ENCODE data around the gene CDK16.
A peak's percentile ranks its signal among the peaks of the same experiment; 100 is the strongest.

Gene CDK16
- 39.0 to 91.6 (median 42.0) reads per million in 3 experiments for total RNA-seq

DNA sequence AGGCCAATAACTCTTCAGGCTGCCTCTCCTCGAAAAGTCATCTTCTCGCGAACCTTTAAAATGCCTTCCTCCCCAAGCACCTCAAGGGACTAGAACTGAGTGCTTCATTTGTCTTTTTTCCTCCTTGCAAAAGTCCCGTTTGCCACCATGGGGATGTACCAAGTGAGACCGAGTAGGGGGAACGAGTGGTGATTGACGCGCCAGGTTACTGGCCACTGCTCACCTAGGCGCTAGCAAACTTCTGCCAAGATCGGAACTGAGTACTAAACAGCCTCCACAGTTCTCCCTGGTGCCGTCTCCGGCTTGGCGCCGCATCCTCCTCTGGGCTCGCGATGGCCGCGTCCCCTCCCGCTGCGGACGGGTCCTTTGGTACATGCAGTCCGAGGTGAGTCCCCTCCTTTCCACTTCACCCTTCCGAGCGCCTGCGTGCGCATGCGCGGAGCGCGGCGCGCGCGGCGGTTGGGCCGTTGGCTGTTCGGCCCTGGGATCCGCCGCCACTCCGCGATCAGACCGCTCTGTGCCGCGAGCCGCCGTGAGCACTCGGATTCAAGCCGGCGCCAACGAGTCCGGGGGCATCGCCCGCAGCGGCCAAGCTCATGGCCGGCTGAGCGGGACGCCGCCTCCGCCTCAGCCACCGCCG is at the start of gene CDK16:
TSS of gene CDK16 (plus strand) at position 402 of the 640 bp plus-strand sequence. CDS start 4,877 bp downstream, outside the sequence.
- peak; percentile 88 for DNase-seq

DNA sequence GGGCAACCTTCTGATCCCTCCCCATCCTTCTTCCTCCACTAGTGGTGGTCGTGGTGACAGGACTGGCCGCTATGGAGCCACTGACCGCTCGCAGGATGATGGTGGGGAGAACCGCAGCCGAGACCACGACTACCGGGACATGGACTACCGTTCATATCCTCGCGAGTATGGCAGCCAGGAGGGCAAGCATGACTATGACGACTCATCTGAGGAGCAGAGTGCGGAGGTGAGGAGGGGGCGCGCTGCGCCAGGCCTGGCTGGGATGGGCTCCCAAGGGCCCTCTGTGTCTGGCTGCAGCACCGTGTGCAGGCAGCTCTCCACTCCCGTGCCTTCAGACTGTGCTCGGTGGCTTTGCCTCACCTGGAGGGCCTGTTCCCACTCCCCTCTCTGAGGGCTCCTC is 49.2 kb upstream of the CDK16 start:
- DNase-seq: no peak

- DNase-seq: no peak
Measured at GRCh38 chrX:47169726-47170515, 48.6 kb upstream of the CDK16 start.

GRCh38 chrX:47170861-47171692 is 47.4 kb upstream of the CDK16 start:
- DNase-seq: no peak

- DNase-seq: no peak
Measured at GRCh38 chrX:47171996-47172395, 46.5 kb upstream of the CDK16 start.

- DNase-seq: no peak
Measured at GRCh38 chrX:47172549-47172948, 45.9 kb upstream of the CDK16 start.

- DNase-seq: no peak
Measured at GRCh38 chrX:47172971-47173792, 45.3 kb upstream of the CDK16 start.

GRCh38 chrX:47174376-47174775 is 44.1 kb upstream of the CDK16 start:
- DNase-seq: no peak

DNA sequence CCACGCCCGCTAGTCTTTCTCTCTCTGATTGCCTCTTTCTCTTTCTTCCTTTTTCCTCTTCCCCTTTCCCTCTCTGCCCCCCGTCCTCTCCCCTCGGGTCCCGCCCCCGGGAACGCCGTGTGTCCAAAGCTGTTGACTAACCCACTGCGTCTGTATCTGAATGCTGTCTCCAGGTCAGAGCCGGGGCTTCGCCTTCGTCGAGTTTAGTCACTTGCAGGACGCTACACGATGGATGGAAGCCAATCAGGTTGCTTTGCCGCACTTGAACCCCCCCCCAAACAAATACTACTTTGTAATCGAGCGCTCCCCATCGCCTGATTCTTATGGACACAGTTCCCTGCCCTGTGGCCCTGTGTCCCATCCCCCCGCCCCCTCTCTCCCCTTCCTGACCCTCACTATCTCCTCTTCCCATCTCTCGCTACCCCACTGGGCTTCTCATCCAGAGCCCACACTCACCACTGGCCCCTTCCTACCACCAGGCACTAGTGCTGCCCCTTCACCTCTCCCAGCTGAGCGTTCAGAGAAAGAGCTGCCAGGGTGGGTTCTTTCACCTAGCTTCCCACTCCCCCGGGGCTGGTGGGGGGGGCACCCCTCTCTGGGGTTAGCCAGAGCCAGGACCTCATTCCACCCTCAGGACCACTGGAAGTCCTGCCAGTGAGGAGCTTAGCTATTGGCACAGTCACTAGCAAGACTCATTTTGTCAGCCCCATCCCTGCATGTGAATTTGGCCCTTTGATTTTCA is 43.5 kb upstream of the CDK16 start:
- no peak for DNase-seq

DNA sequence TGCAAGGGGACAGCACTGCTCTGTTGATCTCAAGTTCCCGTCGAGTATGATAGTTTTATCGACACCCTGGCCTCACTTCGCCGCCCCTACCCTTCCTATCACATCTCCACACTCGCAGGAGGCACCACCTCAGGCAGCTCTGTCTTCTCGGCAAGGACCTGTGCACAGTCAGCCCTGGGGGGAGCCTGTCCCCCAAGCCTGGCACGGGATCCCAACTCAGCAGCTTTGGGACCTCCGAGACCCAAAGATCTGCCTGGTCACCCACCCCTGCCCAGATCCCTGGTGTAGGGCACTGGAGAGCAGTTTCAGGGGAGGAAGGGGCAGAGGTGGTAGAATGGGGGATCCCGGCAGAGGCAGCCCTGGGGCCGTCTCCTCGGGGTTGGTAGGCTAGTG is 42.9 kb upstream of the CDK16 start:
- DNase-seq: no peak

DNA sequence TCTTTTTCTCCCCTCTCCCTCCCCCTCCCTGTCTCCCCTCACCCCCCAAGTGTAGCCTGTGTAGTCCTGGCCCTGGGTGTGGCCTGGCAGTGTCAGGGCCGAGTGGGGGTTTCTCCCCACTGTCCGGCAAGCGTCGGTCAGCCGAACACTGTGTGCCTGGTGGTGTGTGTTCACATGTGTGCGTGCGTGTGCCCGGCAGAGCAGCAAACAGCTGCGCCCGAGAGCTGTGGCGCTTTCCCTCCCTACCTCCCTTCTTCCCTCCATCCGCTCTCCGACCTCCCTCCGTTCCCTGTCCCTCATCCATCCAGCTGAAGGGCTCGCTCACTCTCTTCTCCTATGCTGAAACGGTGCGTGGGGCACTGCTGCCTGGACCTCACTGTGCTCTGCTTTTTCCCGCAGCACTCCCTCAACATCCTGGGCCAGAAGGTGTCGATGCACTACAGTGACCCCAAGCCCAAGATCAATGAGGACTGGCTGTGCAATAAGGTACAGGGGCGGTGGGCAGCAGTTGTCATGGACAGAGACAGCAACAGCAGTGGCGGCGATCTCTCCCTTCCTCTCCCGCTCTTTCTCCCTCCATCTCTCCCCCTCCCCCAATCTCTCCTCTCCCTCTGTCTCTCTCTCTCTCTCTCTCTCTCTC is 42.3 kb upstream of the CDK16 start:
- no peak for DNase-seq

DNA sequence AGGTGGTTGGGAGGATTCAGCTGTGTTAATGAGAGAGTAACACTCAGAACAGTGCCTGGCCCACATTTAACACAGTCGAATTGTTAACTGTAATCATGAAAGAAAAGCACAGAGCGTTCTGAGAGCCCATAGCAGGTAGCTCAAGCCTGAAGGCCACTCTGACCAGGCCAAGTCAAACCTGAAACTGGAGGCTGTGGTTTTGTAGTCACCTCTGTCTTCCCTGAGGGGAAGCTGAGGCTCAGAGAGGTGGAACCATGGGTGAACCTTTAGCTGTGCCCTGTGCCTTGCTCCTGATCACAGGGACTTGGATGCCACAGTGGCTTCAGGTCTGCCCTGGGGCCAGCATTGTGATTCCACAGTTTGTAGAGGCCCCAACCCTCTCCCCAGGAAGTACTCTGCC is 41.4 kb upstream of the CDK16 start:
- no peak for DNase-seq

DNA sequence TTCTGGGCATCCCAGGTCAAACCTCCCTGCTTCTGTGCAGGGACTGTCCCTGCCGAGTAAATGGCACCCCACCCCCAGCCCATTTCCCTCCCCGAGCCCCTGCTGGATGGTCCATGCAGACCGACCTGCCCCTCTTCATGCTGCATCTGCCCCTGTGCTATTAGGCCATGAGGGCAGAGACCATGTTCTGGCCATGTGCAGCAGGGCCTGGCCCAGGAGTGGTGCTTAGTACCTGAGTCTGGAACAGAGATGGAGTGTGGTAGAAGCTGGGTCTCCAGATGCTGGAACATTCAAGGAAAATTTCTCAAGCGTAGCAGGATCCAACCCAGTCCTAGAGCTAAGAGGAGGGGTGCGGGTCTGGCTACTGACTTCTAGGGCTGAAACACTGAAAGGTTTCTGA is 40.1 kb upstream of the CDK16 start:
- no peak for DNase-seq

GRCh38 chrX:47179221-47179927 is 39.1 kb upstream of the CDK16 start:
- no peak for DNase-seq

GRCh38 chrX:47179928-47180255 is 38.6 kb upstream of the CDK16 start:
- no peak for DNase-seq

GRCh38 chrX:47180346-47180745 is 38.1 kb upstream of the CDK16 start:
- no peak for DNase-seq

GRCh38 chrX:47181301-47181700 is 37.2 kb upstream of the CDK16 start:
- DNase-seq: no peak

DNA sequence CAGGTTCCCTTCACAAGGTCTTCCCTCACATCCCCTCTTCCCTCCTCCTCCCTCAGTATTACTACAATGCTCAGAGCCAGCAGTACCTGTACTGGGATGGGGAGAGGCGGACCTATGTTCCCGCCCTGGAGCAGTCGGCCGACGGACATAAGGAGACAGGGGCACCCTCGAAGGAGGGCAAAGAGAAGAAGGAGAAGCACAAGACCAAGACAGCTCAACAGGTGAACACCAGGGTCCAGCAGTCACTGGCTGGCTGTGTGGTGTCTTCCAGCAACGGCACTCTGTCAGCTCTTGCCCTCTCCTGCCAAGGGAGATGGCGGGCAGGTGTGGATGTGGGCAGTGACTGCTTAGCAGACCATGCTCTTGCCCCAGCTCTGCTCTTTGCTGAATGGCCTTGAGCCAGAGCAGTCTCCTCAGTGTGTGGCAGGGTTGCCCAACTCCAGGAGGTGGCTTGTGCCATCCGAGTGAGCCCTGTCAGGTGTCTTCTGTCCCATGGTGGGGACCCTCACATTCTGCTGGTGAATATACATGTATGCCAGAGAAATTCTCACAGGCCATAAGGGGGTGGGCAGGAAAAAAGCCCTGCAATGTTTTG is 36.3 kb upstream of the CDK16 start:
- DNase-seq: no peak

- DNase-seq: no peak
Measured at GRCh38 chrX:47184486-47184885, 34.0 kb upstream of the CDK16 start.

- DNase-seq: no peak
Measured at GRCh38 chrX:47185241-47185640, 33.2 kb upstream of the CDK16 start.
